Neural cell (in vitro differentiated cells): ENCODE data around the gene COX7A2L. TPM values are rescaled to one million over a fixed set of nuclear protein-coding genes. Genes with fewer than 3 reads are reported as not detected.
"Not testable (repeated sequence)": the region's sequence is repeated elsewhere in the genome, so short reads cannot be mapped to it uniquely, and the experiment has no call there.

ENCODE experiments used
- H2AFZ ChIP-seq: fragments of 200-600, 300-800 bp; sonication (generic), shearing (Covaris generic); 2 replicates; pipeline ENCODE4 v1.6.0; 2014; ENCODE audit warnings: low read depth, mild to moderate bottlenecking, antibody characterized with exemption, low read length, moderate library complexity
- H3F3A ChIP-seq: fragments of 200-600 bp; shearing (Covaris generic); 2 replicates; pipeline ENCODE4 v1.6.1; 2016; ENCODE audit warnings: mild to moderate bottlenecking, moderate library complexity, mixed read lengths, antibody characterized with exemption, low read length; ENCODE audit not compliant: insufficient read depth, poor library complexity, severe bottlenecking
- H3K27ac ChIP-seq: fragments of 200-600, 300-800 bp; sonication (generic), shearing (Covaris generic); 2 replicates; pipeline ENCODE4 v1.5.1; 2014; ENCODE audit warnings: mild to moderate bottlenecking, low read length, moderate library complexity
- H3K27me3 ChIP-seq: fragments of 300-800, 200-600 bp; sonication (generic), shearing (Covaris generic); 2 replicates; pipeline ENCODE4 v1.6.0; 2014; ENCODE audit warnings: mild to moderate bottlenecking, low read depth, low read length, moderate library complexity; ENCODE audit not compliant: insufficient read depth
- H3K36me3 ChIP-seq: fragments of 300-800, 200-600 bp; sonication (generic), shearing (Covaris generic); 2 replicates; pipeline ENCODE4 v1.5.1; 2014; ENCODE audit warnings: mild to moderate bottlenecking, antibody characterized with exemption, low read length, moderate library complexity; ENCODE audit not compliant: insufficient read depth
- H3K4me2 ChIP-seq: fragments of 300-800, 200-600 bp; sonication (generic), shearing (Covaris generic); 2 replicates; pipeline ENCODE4 v1.6.0; 2014; ENCODE audit warnings: mild to moderate bottlenecking, low read length
- H3K4me3 ChIP-seq: fragments of 300-800, 200-600 bp; sonication (generic), shearing (Covaris generic); 2 replicates; pipeline ENCODE4 v1.5.1; 2014; ENCODE audit warnings: mild to moderate bottlenecking, low read length, moderate library complexity
- H3K79me2 ChIP-seq: fragments of 200-600 bp; shearing (Covaris generic); replicated peaks from 2 replicates; pipeline ENCODE4 v1.6.0; 2014; ENCODE audit warnings: mild to moderate bottlenecking, low read length, moderate library complexity; ENCODE audit not compliant: insufficient read depth
- H3K9ac ChIP-seq: fragments of 300-800, 200-600 bp; sonication (generic), shearing (Covaris generic); 2 replicates; pipeline ENCODE4 v1.6.1; 2016; ENCODE audit warnings: mild to moderate bottlenecking, low read length, mixed read lengths
- H3K9me2 ChIP-seq: fragments of 200-600 bp; shearing (Covaris generic); 2 replicates; pipeline ENCODE4 v1.6.1; 2016; ENCODE audit warnings: mild to moderate bottlenecking, low read length, mixed read lengths; ENCODE audit not compliant: insufficient read depth
- H3K9me3 ChIP-seq: fragments of 200-600, 300-800 bp; sonication (generic), shearing (Covaris generic); 2 replicates; pipeline ENCODE4 v1.6.1; 2016; ENCODE audit warnings: mild to moderate bottlenecking, mixed run types, low read length, moderate library complexity, mixed read lengths
- H4K20me1 ChIP-seq: fragments of 200-600 bp; shearing (Covaris generic); 2 replicates; pipeline ENCODE4 v1.6.1; 2016; ENCODE audit warnings: mild to moderate bottlenecking, mixed run types; ENCODE audit not compliant: insufficient read depth
- CTCF ChIP-seq: fragments of 450-650 bp; IDR thresholded peaks from 2 replicates; pipeline ENCODE4 v1.5.1; 2014; ENCODE audit warnings: antibody characterized with exemption, mild to moderate bottlenecking, moderate library complexity; ENCODE audit not compliant: poor library complexity, severe bottlenecking
- EP300 ChIP-seq: fragments of 450-650 bp; conservative IDR thresholded peaks from 2 replicates; pipeline ENCODE4 v1.6.1; 2014; ENCODE audit warnings: antibody characterized with exemption, mild to moderate bottlenecking, moderate library complexity; ENCODE audit not compliant: poor library complexity, severe bottlenecking
- EZH2 ChIP-seq: fragments of 200-600, 300-800 bp; shearing (Covaris generic), sonication (generic); IDR thresholded peaks from 2 replicates; pipeline ENCODE4 v1.6.1; 2014; ENCODE audit warnings: antibody characterized with exemption, low read length, borderline replicate concordance, mild to moderate bottlenecking; ENCODE audit not compliant: insufficient read depth, poor library complexity, severe bottlenecking
- MXI1 ChIP-seq: fragments of 450-650 bp; conservative IDR thresholded peaks from 2 replicates; pipeline ENCODE4 v1.6.1; 2014; ENCODE audit warnings: antibody characterized with exemption, mild to moderate bottlenecking; ENCODE audit not compliant: poor library complexity, severe bottlenecking
- POLR2AphosphoS5 ChIP-seq: IDR thresholded peaks from 2 replicates; pipeline ENCODE4 v1.6.1; 2012
- RAD21 ChIP-seq: fragments of 450-650 bp; conservative IDR thresholded peaks from 2 replicates; pipeline ENCODE4 v1.6.1; 2014; ENCODE audit warnings: antibody characterized with exemption, mild to moderate bottlenecking, moderate library complexity
- SMC3 ChIP-seq: fragments of 450-650 bp; conservative IDR thresholded peaks from 2 replicates; pipeline ENCODE4 v1.6.1; 2014; ENCODE audit warnings: antibody characterized with exemption, mild to moderate bottlenecking, moderate library complexity; ENCODE audit not compliant: poor library complexity
- TAF1 ChIP-seq: IDR thresholded peaks from 2 replicates; pipeline ENCODE4 v1.6.1; 2012; ENCODE audit warnings: low read depth
- polyA plus RNA-seq: library from polyadenylated mRNA; depleted of rRNA; stranded (reverse); fragments of >200 nt; gene quantifications from 2 replicates; pipeline ENCODE4 v1.2.3, GENCODE V29; 2014
- TF ChIP-seq, protein P1 (sequence below): IDR thresholded peaks from 2 replicates; pipeline ENCODE4 v1.6.1; 2012; ENCODE audit warnings: borderline replicate concordance

COX7A2L gene
- polyA plus RNA-seq, 1 donor from 2014 or later, result 425 TPM

GRCh38 chr2:42336361-42336965, 24.6 kb downstream of the COX7A2L start:
- H3K4me2 ChIP-seq, result no peak overlapping the region
- H3F3A ChIP-seq, result no peaks in the 10 kb centered on the region
- H3K27me3 ChIP-seq, result no peaks in the 10 kb centered on the region
- H3K79me2 ChIP-seq, result no peaks in the 10 kb centered on the region
- H3K27ac ChIP-seq, result no peak overlapping the region
- H3K9me2 ChIP-seq, result no peaks in the 10 kb centered on the region
- no peak overlapping the region for H3K4me3 ChIP-seq
- H4K20me1 ChIP-seq, result no peaks in the 10 kb centered on the region
- H3K9ac ChIP-seq, result no peak overlapping the region
- H3K36me3 ChIP-seq, result no peaks in the 10 kb centered on the region
- no peaks in the 10 kb centered on the region for H3K9me3 ChIP-seq
- TF ChIP-seq RAD21 (no peak), POLR2AphosphoS5 (no peak), TAF1 (no peak), EP300 (no peak), SMC3 (no peak)
- H2AFZ ChIP-seq, result no peak overlapping the region

GRCh38 chr2:42335514-42336104, 25.4 kb downstream of the COX7A2L start:
- no peak overlapping the region for H2AFZ ChIP-seq
- H3K4me3 ChIP-seq, result no peak overlapping the region
- H3K36me3 ChIP-seq, result no peaks in the 10 kb centered on the region
- TF ChIP-seq MXI1, result no peak
- no peaks in the 10 kb centered on the region for H3K27me3 ChIP-seq
- no peaks in the 10 kb centered on the region for H3K9me3 ChIP-seq
- no peak overlapping the region for H3K9ac ChIP-seq
- H3K27ac ChIP-seq, result no peak overlapping the region
- no peaks in the 10 kb centered on the region for H3F3A ChIP-seq
- no peaks in the 10 kb centered on the region for H3K9me2 ChIP-seq
- H4K20me1 ChIP-seq, result no peaks in the 10 kb centered on the region
- no peaks in the 10 kb centered on the region for H3K79me2 ChIP-seq
- H3K4me2 ChIP-seq, result no peak overlapping the region

GRCh38 chr2:42334865-42335264, 26.2 kb downstream of the COX7A2L start:
- H3K9ac ChIP-seq, H3K9me3 ChIP-seq, H3K79me2 ChIP-seq, H3K36me3 ChIP-seq, H3K9me2 ChIP-seq, H3K4me2 ChIP-seq, H3K4me3 ChIP-seq, H3K27ac ChIP-seq, H3F3A ChIP-seq, H3K27me3 ChIP-seq, H2AFZ ChIP-seq, H4K20me1 ChIP-seq: not testable (repeated sequence)

GRCh38 chr2:42334220-42334619, 26.8 kb downstream of the COX7A2L start:
- H3K4me3 ChIP-seq, result no peak overlapping the region

More at GRCh38 chr2:42334220-42334619, 26.8 kb downstream of the COX7A2L start:
- no peaks in the 10 kb centered on the region for H3K79me2 ChIP-seq
- TF ChIP-seq POLR2AphosphoS5 (no peak), MXI1 (no peak), CTCF (no peak), SMC3 (no peak), EP300 (no peak), EZH2 (no peak)
- TF ChIP-seq, protein P1, sequence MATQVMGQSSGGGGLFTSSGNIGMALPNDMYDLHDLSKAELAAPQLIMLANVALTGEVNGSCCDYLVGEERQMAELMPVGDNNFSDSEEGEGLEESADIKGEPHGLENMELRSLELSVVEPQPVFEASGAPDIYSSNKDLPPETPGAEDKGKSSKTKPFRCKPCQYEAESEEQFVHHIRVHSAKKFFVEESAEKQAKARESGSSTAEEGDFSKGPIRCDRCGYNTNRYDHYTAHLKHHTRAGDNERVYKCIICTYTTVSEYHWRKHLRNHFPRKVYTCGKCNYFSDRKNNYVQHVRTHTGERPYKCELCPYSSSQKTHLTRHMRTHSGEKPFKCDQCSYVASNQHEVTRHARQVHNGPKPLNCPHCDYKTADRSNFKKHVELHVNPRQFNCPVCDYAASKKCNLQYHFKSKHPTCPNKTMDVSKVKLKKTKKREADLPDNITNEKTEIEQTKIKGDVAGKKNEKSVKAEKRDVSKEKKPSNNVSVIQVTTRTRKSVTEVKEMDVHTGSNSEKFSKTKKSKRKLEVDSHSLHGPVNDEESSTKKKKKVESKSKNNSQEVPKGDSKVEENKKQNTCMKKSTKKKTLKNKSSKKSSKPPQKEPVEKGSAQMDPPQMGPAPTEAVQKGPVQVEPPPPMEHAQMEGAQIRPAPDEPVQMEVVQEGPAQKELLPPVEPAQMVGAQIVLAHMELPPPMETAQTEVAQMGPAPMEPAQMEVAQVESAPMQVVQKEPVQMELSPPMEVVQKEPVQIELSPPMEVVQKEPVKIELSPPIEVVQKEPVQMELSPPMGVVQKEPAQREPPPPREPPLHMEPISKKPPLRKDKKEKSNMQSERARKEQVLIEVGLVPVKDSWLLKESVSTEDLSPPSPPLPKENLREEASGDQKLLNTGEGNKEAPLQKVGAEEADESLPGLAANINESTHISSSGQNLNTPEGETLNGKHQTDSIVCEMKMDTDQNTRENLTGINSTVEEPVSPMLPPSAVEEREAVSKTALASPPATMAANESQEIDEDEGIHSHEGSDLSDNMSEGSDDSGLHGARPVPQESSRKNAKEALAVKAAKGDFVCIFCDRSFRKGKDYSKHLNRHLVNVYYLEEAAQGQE, result no peak
- no peaks in the 10 kb centered on the region for H3K9me3 ChIP-seq
- H2AFZ ChIP-seq, result no peak overlapping the region
- H3K9ac ChIP-seq, result no peak overlapping the region
- H3K36me3 ChIP-seq, result no peaks in the 10 kb centered on the region
- H3K4me2 ChIP-seq, result no peak overlapping the region
- no peaks in the 10 kb centered on the region for H3F3A ChIP-seq
- no peaks in the 10 kb centered on the region for H3K9me2 ChIP-seq
- no peaks in the 10 kb centered on the region for H4K20me1 ChIP-seq
- no peaks in the 10 kb centered on the region for H3K27me3 ChIP-seq
- no peak overlapping the region for H3K27ac ChIP-seq
